Fibroblast of the aortic adventitia (primary cell): ENCODE results near the gene HAGH. TPM values are rescaled to one million over a fixed set of nuclear protein-coding genes. Genes with fewer than 3 reads are reported as not detected.

Source experiments
- DNase-seq: peaks from one replicate; pipeline ENCODE4 v3.0.0-alpha.2; 2010; ENCODE audit warnings: low read depth
- H3K4me3 ChIP-seq: 2 replicates; pipeline ENCODE4 v1.5.1; 2011; ENCODE audit warnings: low read depth, mild to moderate bottlenecking, control low read depth, low read length, moderate library complexity
- total RNA-seq: library from RNA; depleted of rRNA; stranded (reverse); fragments of >200 nt; gene quantifications from 2 replicates; pipeline ENCODE4 v1.2.3, GENCODE V29; 2012; ENCODE audit warnings: low replicate concordance
- TF ChIP-seq, protein P1 (sequence below): IDR thresholded peaks from 2 replicates; pipeline ENCODE4 v1.5.1; 2011; ENCODE audit warnings: mild to moderate bottlenecking, low read length, control low read depth, inconsistent platforms; ENCODE audit not compliant: insufficient read depth

HAGH gene
- total RNA-seq, 1 donor: 21.9 TPM

- no peak for DNase-seq
- no peak overlapping the region for H3K4me3 ChIP-seq
- TF ChIP-seq, protein P1, sequence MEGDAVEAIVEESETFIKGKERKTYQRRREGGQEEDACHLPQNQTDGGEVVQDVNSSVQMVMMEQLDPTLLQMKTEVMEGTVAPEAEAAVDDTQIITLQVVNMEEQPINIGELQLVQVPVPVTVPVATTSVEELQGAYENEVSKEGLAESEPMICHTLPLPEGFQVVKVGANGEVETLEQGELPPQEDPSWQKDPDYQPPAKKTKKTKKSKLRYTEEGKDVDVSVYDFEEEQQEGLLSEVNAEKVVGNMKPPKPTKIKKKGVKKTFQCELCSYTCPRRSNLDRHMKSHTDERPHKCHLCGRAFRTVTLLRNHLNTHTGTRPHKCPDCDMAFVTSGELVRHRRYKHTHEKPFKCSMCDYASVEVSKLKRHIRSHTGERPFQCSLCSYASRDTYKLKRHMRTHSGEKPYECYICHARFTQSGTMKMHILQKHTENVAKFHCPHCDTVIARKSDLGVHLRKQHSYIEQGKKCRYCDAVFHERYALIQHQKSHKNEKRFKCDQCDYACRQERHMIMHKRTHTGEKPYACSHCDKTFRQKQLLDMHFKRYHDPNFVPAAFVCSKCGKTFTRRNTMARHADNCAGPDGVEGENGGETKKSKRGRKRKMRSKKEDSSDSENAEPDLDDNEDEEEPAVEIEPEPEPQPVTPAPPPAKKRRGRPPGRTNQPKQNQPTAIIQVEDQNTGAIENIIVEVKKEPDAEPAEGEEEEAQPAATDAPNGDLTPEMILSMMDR: no peak
These were observed 35.2 kb downstream of the HAGH start for GRCh38 chr16:1791256-1791942.

DNA sequence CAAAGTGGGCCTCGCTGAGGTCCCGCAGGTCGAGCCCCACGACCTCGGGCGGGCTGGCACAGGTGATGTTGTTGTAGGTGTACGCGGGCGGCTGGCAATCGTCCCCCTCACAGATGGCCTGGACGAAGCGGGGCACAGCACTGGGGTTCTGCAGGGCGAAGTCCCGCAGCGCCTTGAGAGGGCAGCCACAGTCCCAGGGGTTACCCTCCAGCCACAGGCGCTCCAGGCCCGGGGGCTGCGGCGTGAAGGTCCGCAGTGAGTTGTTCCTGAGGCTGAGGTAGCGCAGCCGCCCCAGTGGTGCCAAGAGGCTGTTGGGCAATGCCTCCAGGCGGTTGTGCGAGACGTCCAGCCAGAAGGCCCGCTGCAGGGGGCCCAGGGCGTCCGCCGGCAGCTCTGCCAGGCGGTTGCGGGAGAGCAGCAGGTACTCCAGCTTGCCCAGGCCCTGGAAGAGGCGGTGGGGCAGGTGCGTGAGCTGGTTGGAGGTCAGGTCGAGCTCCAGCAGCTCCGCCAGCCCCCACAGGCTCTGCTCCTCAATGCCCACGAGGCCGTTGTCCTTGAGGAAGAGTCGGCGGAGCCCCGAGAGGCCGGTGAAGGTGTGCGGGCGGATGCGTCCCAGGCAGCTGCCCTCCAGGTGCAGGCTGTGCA lies 35.9 kb downstream of the HAGH start:
- TF ChIP-seq, protein P1: no peak
- no peak for DNase-seq
- no peak overlapping the region for H3K4me3 ChIP-seq

- TF ChIP-seq, protein P1: no peak
- no peak for DNase-seq
- H3K4me3 ChIP-seq: no peak overlapping the region
These were observed 36.4 kb downstream of the HAGH start for GRCh38 chr16:1790261-1790610.

GRCh38 chr16:1789643-1790045 lies 37.0 kb downstream of the HAGH start:
- TF ChIP-seq, protein P1: no peak
- no peak for DNase-seq
- no peak overlapping the region for H3K4me3 ChIP-seq

- DNase-seq: no peak
- TF ChIP-seq, protein P1: no peak
- H3K4me3 ChIP-seq: no peak overlapping the region
These were observed 37.9 kb downstream of the HAGH start for GRCh38 chr16:1788708-1789100.

DNA sequence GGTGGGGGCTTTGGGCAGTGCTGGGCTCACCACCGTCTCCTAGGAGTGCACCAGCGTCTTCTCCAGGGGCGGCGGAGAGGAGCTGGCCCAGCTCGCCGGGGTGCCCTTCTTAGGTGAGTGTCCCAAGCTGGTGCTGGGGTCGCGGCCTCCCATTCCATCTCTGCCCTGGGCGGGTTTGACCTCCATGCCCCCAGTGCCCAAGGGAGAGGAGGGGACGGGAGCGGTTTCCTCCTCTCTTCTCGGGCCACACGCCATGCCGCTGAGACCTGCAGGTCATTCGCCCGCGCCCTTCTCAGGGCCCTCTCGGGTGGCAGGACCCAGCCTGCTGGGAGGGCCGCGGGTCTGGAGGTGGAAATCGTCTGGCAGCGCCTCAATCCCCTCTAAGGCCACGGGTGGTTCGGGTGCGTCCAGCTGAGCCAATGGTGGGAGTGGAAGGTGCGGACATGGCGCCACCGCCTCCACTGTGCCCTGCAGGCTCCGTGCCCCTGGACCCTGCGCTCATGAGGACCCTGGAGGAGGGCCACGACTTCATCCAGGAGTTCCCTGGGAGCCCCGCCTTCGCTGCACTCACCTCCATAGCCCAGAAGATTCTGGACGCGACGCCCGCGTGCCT lies 38.4 kb downstream of the HAGH start:
- H3K4me3 ChIP-seq: no peak overlapping the region
- TF ChIP-seq, protein P1: no peak
- DNase-seq: no peak
